Activated CD4-positive, alpha-beta memory T cell treated with anti-CD3 and anti-CD28 coated beads, Interleukin-2, amount 10 ng/mL, durations not matched to agents 7 days and 5 days (primary cell): Measurements from ENCODE around the gene IFT43. TPM values are rescaled to one million over a fixed set of nuclear protein-coding genes. Genes with fewer than 3 reads are reported as not detected.
A peak's percentile ranks its signal among the peaks of the same experiment; 100 is the strongest.

Experiments used
- CTCF ChIA-PET: fragments of 350-600 bp; sonication (Branson Sonifier 250); formaldehyde crosslinking; loops from one replicate; lab custom pipeline; 2021; ENCODE audit warnings: antibody characterized with exemption, inconsistent platforms; lab: Charles Lee
- POLR2A ChIA-PET: fragments of 350-600 bp; sonication (Branson Sonifier 250); formaldehyde crosslinking; loops from one replicate; lab custom pipeline; 2021; ENCODE audit warnings: antibody characterized with exemption; lab: Charles Lee
- DNase-seq: peaks from one replicate; pipeline ENCODE4 v3.0.0-alpha.2; 2020
- H3K27ac Mint-ChIP-seq: one replicate; pipeline ENCODE4 v1.8.0; 2021; ENCODE audit warnings: mild to moderate bottlenecking, mixed read lengths
- H3K27me3 Mint-ChIP-seq: one replicate; pipeline ENCODE4 v1.8.0; 2021; ENCODE audit warnings: mixed read lengths
- H3K36me3 Mint-ChIP-seq: one replicate; pipeline ENCODE4 v1.8.0; 2021; ENCODE audit warnings: low read depth, mixed read lengths
- H3K4me1 Mint-ChIP-seq: one replicate; pipeline ENCODE4 v1.8.0; 2021; ENCODE audit warnings: mixed read lengths
- H3K4me3 Mint-ChIP-seq: one replicate; pipeline ENCODE4 v1.8.0; 2021; ENCODE audit warnings: mild to moderate bottlenecking, mixed read lengths
- H3K9me3 Mint-ChIP-seq: one replicate; pipeline ENCODE4 v1.8.0; 2021; ENCODE audit warnings: mixed read lengths
- total RNA-seq, 2 experiments: library from RNA; stranded (reverse); gene quantifications; one replicate each; pipeline ENCODE4 v1.2.3, GENCODE V29; 2021

The IFT43 gene
- total RNA-seq, 2 experiments from 2014 or later, result 6.4 to 6.9 TPM

- Mint-ChIP-seq H3K4me3 (no peak overlapping the region), H3K27ac (no peak overlapping the region), H3K9me3 (no peaks in the 10 kb centered on the region), H3K36me3 (no peaks in the 10 kb centered on the region), H3K27me3 (peaks cover 4% of the 10 kb centered on the region), H3K4me1 (no peaks in the 10 kb centered on the region)
- POLR2A ChIA-PET, result no interaction called here
- DNase-seq, result no peak
- CTCF ChIA-PET, result no interaction called here
Measured at GRCh38 chr14:76115010-76115422, 129.5 kb downstream of the IFT43 start.

GRCh38 chr14:76117789-76118484, 132.4 kb downstream of the IFT43 start:
- no peak overlapping the region for H3K27ac Mint-ChIP-seq
- H3K36me3 Mint-ChIP-seq, result no peaks in the 10 kb centered on the region
- H3K9me3 Mint-ChIP-seq, result no peaks in the 10 kb centered on the region
- DNase-seq, result no peak
- ChIA-PET POLR2A (no interaction called here), CTCF (no interaction called here)
- no peak overlapping the region for H3K4me3 Mint-ChIP-seq
- peaks cover 4% of the 10 kb centered on the region for H3K27me3 Mint-ChIP-seq
- H3K4me1 Mint-ChIP-seq, result no peaks in the 10 kb centered on the region

- CTCF ChIA-PET, result no interaction called here
- H3K4me1 Mint-ChIP-seq, result no peaks in the 10 kb centered on the region
- DNase-seq, result no peak
- peaks cover 4% of the 10 kb centered on the region for H3K27me3 Mint-ChIP-seq
- no peak overlapping the region for H3K27ac Mint-ChIP-seq
- no peaks in the 10 kb centered on the region for H3K9me3 Mint-ChIP-seq
- H3K36me3 Mint-ChIP-seq, result no peaks in the 10 kb centered on the region
- H3K4me3 Mint-ChIP-seq, result no peak overlapping the region
- POLR2A ChIA-PET, result no interaction called here
Measured at GRCh38 chr14:76118594-76118993, 133.0 kb downstream of the IFT43 start.

GRCh38 chr14:76121089-76121748, 135.7 kb downstream of the IFT43 start:
- Mint-ChIP-seq H3K36me3 (no peaks in the 10 kb centered on the region), H3K9me3 (no peaks in the 10 kb centered on the region), H3K27me3 (no peaks in the 10 kb centered on the region), H3K4me3 (no peak overlapping the region), H3K4me1 (no peaks in the 10 kb centered on the region), H3K27ac (no peak overlapping the region)
- DNase-seq, result no peak
- ChIA-PET POLR2A (no interaction called here), CTCF (no interaction called here)

- H3K4me3 Mint-ChIP-seq, result no peak overlapping the region
- no peak overlapping the region for H3K27ac Mint-ChIP-seq
- no peaks in the 10 kb centered on the region for H3K36me3 Mint-ChIP-seq
- H3K27me3 Mint-ChIP-seq, result no peaks in the 10 kb centered on the region
- no peaks in the 10 kb centered on the region for H3K9me3 Mint-ChIP-seq
- ChIA-PET CTCF (no interaction called here), POLR2A (no interaction called here)
- DNase-seq, result no peak
- no peaks in the 10 kb centered on the region for H3K4me1 Mint-ChIP-seq
Measured at GRCh38 chr14:76123426-76124225, 138.1 kb downstream of the IFT43 start.

GRCh38 chr14:76125511-76125910, 139.9 kb downstream of the IFT43 start:
- Mint-ChIP-seq H3K4me1 (no peaks in the 10 kb centered on the region), H3K27ac (no peak overlapping the region), H3K36me3 (no peaks in the 10 kb centered on the region), H3K27me3 (peaks cover 9% of the 10 kb centered on the region), H3K4me3 (no peak overlapping the region), H3K9me3 (no peaks in the 10 kb centered on the region)
- no peak for DNase-seq
- ChIA-PET CTCF (interaction anchor here (0.8 kb wide), 1 partner anchor 75 kb away, joined by 3 read pairs; no protein-coding TSS in a partner anchor), POLR2A (no interaction called here)

- no peaks in the 10 kb centered on the region for H3K36me3 Mint-ChIP-seq
- DNase-seq, result no peak
- no peak overlapping the region for H3K4me3 Mint-ChIP-seq
- no peaks in the 10 kb centered on the region for H3K4me1 Mint-ChIP-seq
- H3K9me3 Mint-ChIP-seq, result no peaks in the 10 kb centered on the region
- POLR2A ChIA-PET, result no interaction called here
- H3K27me3 Mint-ChIP-seq, result peaks cover 15% of the 10 kb centered on the region
- H3K27ac Mint-ChIP-seq, result no peak overlapping the region
- CTCF ChIA-PET, result interaction anchor here (0.8 kb wide), 1 partner anchor 75 kb away, joined by 3 read pairs; no protein-coding TSS in a partner anchor
Measured at GRCh38 chr14:76126076-76126475, 140.5 kb downstream of the IFT43 start.

- H3K27me3 Mint-ChIP-seq, result peaks cover 30% of the 10 kb centered on the region
- CTCF ChIA-PET, result no interaction called here
Measured at GRCh38 chr14:76129851-76130576, 144.5 kb downstream of the IFT43 start.

GRCh38 chr14:76131071-76131965, 145.8 kb downstream of the IFT43 start:
- no peak for DNase-seq
- no peaks in the 10 kb centered on the region for H3K4me1 Mint-ChIP-seq
- peaks cover 40% of the 10 kb centered on the region for H3K27me3 Mint-ChIP-seq
- no peaks in the 10 kb centered on the region for H3K36me3 Mint-ChIP-seq
- ChIA-PET POLR2A (interaction anchor here (0.6 kb wide), 1 partner anchor 82 kb away, joined by 3 read pairs; no protein-coding TSS in a partner anchor), CTCF (no interaction called here)
- H3K27ac Mint-ChIP-seq, result no peak overlapping the region
- no peak overlapping the region for H3K4me3 Mint-ChIP-seq
- no peaks in the 10 kb centered on the region for H3K9me3 Mint-ChIP-seq

More at GRCh38 chr14:76129851-76130576, 144.5 kb downstream of the IFT43 start:
- no peak for DNase-seq
- no peaks in the 10 kb centered on the region for H3K4me1 Mint-ChIP-seq
- no peak overlapping the region for H3K27ac Mint-ChIP-seq
- no peaks in the 10 kb centered on the region for H3K36me3 Mint-ChIP-seq
- H3K4me3 Mint-ChIP-seq, result no peak overlapping the region
- POLR2A ChIA-PET, result no interaction called here
- H3K9me3 Mint-ChIP-seq, result no peaks in the 10 kb centered on the region

- Mint-ChIP-seq H3K36me3 (no peaks in the 10 kb centered on the region), H3K4me1 (peaks cover 2% of the 10 kb centered on the region), H3K4me3 (no peak overlapping the region), H3K27me3 (peaks cover 58% of the 10 kb centered on the region), H3K27ac (no peak overlapping the region), H3K9me3 (no peaks in the 10 kb centered on the region)
- CTCF ChIA-PET, result no interaction called here
- DNase-seq, result peak; percentile 19
- POLR2A ChIA-PET, result no interaction called here
Measured at GRCh38 chr14:76133103-76133502, 147.5 kb downstream of the IFT43 start.
